MCF 10A (cell line): ENCODE measurements around the gene TTC39B. TPM values are rescaled to one million over a fixed set of nuclear protein-coding genes. Genes with fewer than 3 reads are reported as not detected.
A peak's percentile ranks its signal among the peaks of the same experiment; 100 is the strongest.

ENCODE experiments used
- Bru-seq: library from RNA; stranded (reverse); fragments of 400-500 nt; gene quantifications from one replicate; lab custom pipeline; 2021; lab: Mats Ljungman, UMichigan
- BruChase-seq, 2 experiments: library from RNA; stranded (reverse); fragments of 400-500 nt; gene quantifications; one replicate each; lab custom pipeline; 2021; lab: Mats Ljungman, UMichigan
- BruUV-seq: library from RNA; stranded (reverse); fragments of 400-500 nt; replicated peaks from 2 replicates; lab custom pipeline; 2021; lab: Mats Ljungman, UMichigan
- CTCF ChIA-PET: fragments of 300-600 bp; sonication (Branson Sonifier 250); formaldehyde crosslinking; extraction: SDS; loops from one replicate; lab custom pipeline; 2021; ENCODE audit warnings: antibody characterized with exemption, inconsistent platforms; lab: Yijun Ruan, JAX
- POLR2A ChIA-PET: fragments of 300-600, 350-650 bp; sonication (Branson Sonifier 250); formaldehyde crosslinking; extraction: SDS; loops from one replicate; lab custom pipeline; 2020; ENCODE audit warnings: antibody characterized with exemption, inconsistent platforms; lab: Yijun Ruan, JAX
- DNase-seq: peaks from one replicate; pipeline ENCODE4 v3.0.0-alpha.2; 2018; ENCODE audit not compliant: unreplicated experiment
- H3K27ac Mint-ChIP-seq: one replicate; pipeline ENCODE4 v1.8.0; 2022; ENCODE audit warnings: mild to moderate bottlenecking, low read depth, mixed read lengths; ENCODE audit not compliant: unreplicated experiment
- H3K27me3 Mint-ChIP-seq: one replicate; pipeline ENCODE4 v1.8.0; 2022; ENCODE audit warnings: mixed read lengths; ENCODE audit not compliant: insufficient read depth, unreplicated experiment
- H3K36me3 Mint-ChIP-seq: one replicate; pipeline ENCODE4 v1.8.0; 2022; ENCODE audit warnings: mild to moderate bottlenecking, moderate library complexity, mixed read lengths; ENCODE audit not compliant: insufficient read depth, unreplicated experiment
- H3K4me1 Mint-ChIP-seq: one replicate; pipeline ENCODE4 v1.8.0; 2022; ENCODE audit warnings: mixed read lengths; ENCODE audit not compliant: insufficient read depth, unreplicated experiment
- H3K4me3 Mint-ChIP-seq: one replicate; pipeline ENCODE4 v1.8.0; 2022; ENCODE audit warnings: mild to moderate bottlenecking, moderate library complexity, mixed read lengths; ENCODE audit not compliant: unreplicated experiment
- H3K9me3 Mint-ChIP-seq: one replicate; pipeline ENCODE4 v1.8.0; 2022; ENCODE audit warnings: mixed read lengths; ENCODE audit not compliant: unreplicated experiment
- CTCF ChIP-seq: fragments of 200-600 bp; IDR thresholded peaks from one replicate; pipeline ENCODE4 v1.8.0; 2022; ENCODE audit warnings: antibody characterized with exemption, mild to moderate bottlenecking; ENCODE audit not compliant: unreplicated experiment
- intact Hi-C: fragments of 100-400 bp; cut with micrococcal nuclease; formaldehyde crosslinking; loops from 2 replicates; pipeline ENCODE4 v1.14.1; 2022
- long read RNA-seq: library from polyadenylated mRNA; stranded (forward); transcript quantifications from one replicate; pipeline ENCODE4 v2.0.0, GENCODE V29; 2022
- total RNA-seq: library from RNA; stranded (reverse); gene quantifications from 2 replicates; pipeline ENCODE4 v1.2.3, GENCODE V29; 2022

Gene TTC39B
- 22.8 and 23.3 TPM in 2 replicates for total RNA-seq
- Bru-seq, nascent RNA, result percentile 72 among the genes with signal in this experiment
- percentile 76 among the genes with signal in this experiment for BruChase-seq, experiment 1, labeled RNA remaining after a 6-hour chase
- percentile 74 among the genes with signal in this experiment for BruChase-seq, experiment 2, labeled RNA remaining after a 2-hour chase
- long read RNA-seq, full-length matches to known transcripts, result 46 of 53 reads
- long read RNA-seq, partial matches to known transcripts, result 1 of 53 reads
- long read RNA-seq, other reads (novel, unspliced or antisense), result 6 of 53 reads

GRCh38 chr9:15306757-15307522, at the start of gene TTC39B:
TSS of gene TTC39B (minus strand) at chr9:15307216. CDS start at chr9:15307125, 91 bp downstream.
- TF ChIP-seq CTCF, result no peak
- H3K27me3 Mint-ChIP-seq, result no peaks in the 10 kb centered on the region
- ChIA-PET CTCF (interaction anchor here (0.5 to 1.4 kb wide), 8 partner anchors 10 to 121 kb away, joined by 3 to 6 read pairs (median 4); partner anchors contain the start of gene SNAPC3), POLR2A (interaction anchor here (0.5 to 9.8 kb wide), 14 partner anchors 12 to 1110 kb away, joined by 3 to 158 read pairs (median 4); partner anchors contain the start of genes CCDC171 and SNAPC3)
- H3K4me1 Mint-ChIP-seq, result peaks cover 35% of the 10 kb centered on the region
- intact Hi-C loops, result loop anchor here (1.0 to 5.0 kb wide), 3 partner anchors 11 to 115 kb away; partner anchors contain the start of gene SNAPC3
- H3K9me3 Mint-ChIP-seq, result no peaks in the 10 kb centered on the region
- peak within 1 kb of the TSS; percentile 95 for H3K4me3 Mint-ChIP-seq
- peak within 1 kb of the TSS; percentile 95 for H3K27ac Mint-ChIP-seq
- peak; percentile 94 for DNase-seq
- no TSS peak for BruUV-seq
- peaks cover 13% of the 10 kb centered on the region for H3K36me3 Mint-ChIP-seq

GRCh38 chr9:15355669-15356068, 48.7 kb upstream of the TTC39B start:
- Mint-ChIP-seq H3K9me3 (no peaks in the 10 kb centered on the region), H3K4me3 (no peak overlapping the region), H3K4me1 (no peaks in the 10 kb centered on the region), H3K36me3 (no peaks in the 10 kb centered on the region), H3K27me3 (no peaks in the 10 kb centered on the region), H3K27ac (no peak overlapping the region)
- TF ChIP-seq CTCF, result no peak
- CTCF ChIA-PET, result interaction anchor here (1.0 kb wide), 1 partner anchor 26 kb away, joined by 3 read pairs; no protein-coding TSS in a partner anchor
- POLR2A ChIA-PET, result interaction anchor here (1.0 kb wide), 1 partner anchor 49 kb away, joined by 3 read pairs; the partner anchor contains the start of gene TTC39B
- BruUV-seq, result no TSS peak
- DNase-seq, result no peak
- intact Hi-C loops, result no loop called here

- Mint-ChIP-seq H3K27me3 (no peaks in the 10 kb centered on the region), H3K4me1 (no peaks in the 10 kb centered on the region), H3K36me3 (no peaks in the 10 kb centered on the region), H3K9me3 (no peaks in the 10 kb centered on the region), H3K27ac (no peak overlapping the region), H3K4me3 (no peak overlapping the region)
- ChIA-PET CTCF (no interaction called here), POLR2A (interaction anchor here (0.6 to 1.0 kb wide), 2 partner anchors 48 to 200 kb away, joined by 3 read pairs; partner anchors contain the start of gene TTC39B)
- intact Hi-C loops, result no loop called here
- no peak for TF ChIP-seq CTCF
- no TSS peak for BruUV-seq
- no peak for DNase-seq
Measured at GRCh38 chr9:15354713-15355112, 47.7 kb upstream of the TTC39B start.

- no peak for DNase-seq
- Mint-ChIP-seq H3K4me1 (no peaks in the 10 kb centered on the region), H3K9me3 (no peaks in the 10 kb centered on the region), H3K36me3 (no peaks in the 10 kb centered on the region), H3K27me3 (no peaks in the 10 kb centered on the region), H3K4me3 (no peak overlapping the region), H3K27ac (no peak overlapping the region)
- no TSS peak for BruUV-seq
- intact Hi-C loops, result no loop called here
- ChIA-PET POLR2A (no interaction called here), CTCF (no interaction called here)
- no peak for TF ChIP-seq CTCF
Measured at GRCh38 chr9:15353892-15354291, 46.9 kb upstream of the TTC39B start.
